ENCODE data around the gene ADRA2B.

ADRA2B gene

DNA sequence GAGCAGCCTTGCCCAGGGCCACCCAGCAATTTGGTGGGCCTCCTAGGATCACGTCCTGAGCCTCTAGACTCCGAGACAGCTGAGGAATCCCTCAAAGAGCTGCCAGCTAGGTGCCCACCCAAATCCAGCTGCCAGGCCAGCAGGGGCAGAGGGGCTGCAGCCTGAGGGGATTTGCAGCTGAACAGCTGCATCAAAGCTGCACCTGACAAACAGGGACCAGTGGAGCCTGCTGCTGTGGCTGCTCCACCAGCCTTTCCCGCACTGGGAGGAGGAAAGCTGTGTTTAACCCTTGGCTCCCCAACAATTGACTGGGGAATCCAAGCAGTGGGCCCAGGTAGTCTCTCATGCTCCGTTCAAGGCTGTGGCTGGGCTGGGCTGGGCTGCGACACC lies 8.2 kb downstream of the ADRA2B start:
- TF ChIP-seq CREB1 (IDR thresholded peaks at IDR 0.05; ENCODE audit: low read depth) (no peak), TEAD4 (IDR thresholded peaks at IDR 0.05) (no peak), EGR1 (IDR thresholded peaks at IDR 0.05) (no peak), YY1 (IDR thresholded peaks at IDR 0.05; ENCODE audit: low read depth) (no peak), TAF1 (IDR thresholded peaks at IDR 0.05; ENCODE audit: low read depth) (no peak), RAD21 (IDR thresholded peaks at IDR 0.05; ENCODE audit: low read depth) (no peak), FOXM1 (IDR thresholded peaks at IDR 0.05; ENCODE audit: borderline replicate concordance, low read depth) (no peak), NFIC (IDR thresholded peaks at IDR 0.05) (no peak), TCF12 (IDR thresholded peaks at IDR 0.05; ENCODE audit: low read depth) (no peak), CEBPB (IDR thresholded peaks at IDR 0.05) (no peak), EP300 (IDR thresholded peaks at IDR 0.05; ENCODE audit: borderline replicate concordance) (no peak), ZBTB7A (IDR thresholded peaks at IDR 0.05; ENCODE audit: low read depth) (no peak)
- TF ChIP-seq, protein P1, sequence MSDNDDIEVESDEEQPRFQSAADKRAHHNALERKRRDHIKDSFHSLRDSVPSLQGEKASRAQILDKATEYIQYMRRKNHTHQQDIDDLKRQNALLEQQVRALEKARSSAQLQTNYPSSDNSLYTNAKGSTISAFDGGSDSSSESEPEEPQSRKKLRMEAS (IDR thresholded peaks at IDR 0.05): no peak
- TF ChIP-seq, protein P2, sequence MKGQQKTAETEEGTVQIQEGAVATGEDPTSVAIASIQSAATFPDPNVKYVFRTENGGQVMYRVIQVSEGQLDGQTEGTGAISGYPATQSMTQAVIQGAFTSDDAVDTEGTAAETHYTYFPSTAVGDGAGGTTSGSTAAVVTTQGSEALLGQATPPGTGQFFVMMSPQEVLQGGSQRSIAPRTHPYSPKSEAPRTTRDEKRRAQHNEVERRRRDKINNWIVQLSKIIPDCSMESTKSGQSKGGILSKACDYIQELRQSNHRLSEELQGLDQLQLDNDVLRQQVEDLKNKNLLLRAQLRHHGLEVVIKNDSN (IDR thresholded peaks at IDR 0.05): no peak
- TF ChIP-seq, protein P3, sequence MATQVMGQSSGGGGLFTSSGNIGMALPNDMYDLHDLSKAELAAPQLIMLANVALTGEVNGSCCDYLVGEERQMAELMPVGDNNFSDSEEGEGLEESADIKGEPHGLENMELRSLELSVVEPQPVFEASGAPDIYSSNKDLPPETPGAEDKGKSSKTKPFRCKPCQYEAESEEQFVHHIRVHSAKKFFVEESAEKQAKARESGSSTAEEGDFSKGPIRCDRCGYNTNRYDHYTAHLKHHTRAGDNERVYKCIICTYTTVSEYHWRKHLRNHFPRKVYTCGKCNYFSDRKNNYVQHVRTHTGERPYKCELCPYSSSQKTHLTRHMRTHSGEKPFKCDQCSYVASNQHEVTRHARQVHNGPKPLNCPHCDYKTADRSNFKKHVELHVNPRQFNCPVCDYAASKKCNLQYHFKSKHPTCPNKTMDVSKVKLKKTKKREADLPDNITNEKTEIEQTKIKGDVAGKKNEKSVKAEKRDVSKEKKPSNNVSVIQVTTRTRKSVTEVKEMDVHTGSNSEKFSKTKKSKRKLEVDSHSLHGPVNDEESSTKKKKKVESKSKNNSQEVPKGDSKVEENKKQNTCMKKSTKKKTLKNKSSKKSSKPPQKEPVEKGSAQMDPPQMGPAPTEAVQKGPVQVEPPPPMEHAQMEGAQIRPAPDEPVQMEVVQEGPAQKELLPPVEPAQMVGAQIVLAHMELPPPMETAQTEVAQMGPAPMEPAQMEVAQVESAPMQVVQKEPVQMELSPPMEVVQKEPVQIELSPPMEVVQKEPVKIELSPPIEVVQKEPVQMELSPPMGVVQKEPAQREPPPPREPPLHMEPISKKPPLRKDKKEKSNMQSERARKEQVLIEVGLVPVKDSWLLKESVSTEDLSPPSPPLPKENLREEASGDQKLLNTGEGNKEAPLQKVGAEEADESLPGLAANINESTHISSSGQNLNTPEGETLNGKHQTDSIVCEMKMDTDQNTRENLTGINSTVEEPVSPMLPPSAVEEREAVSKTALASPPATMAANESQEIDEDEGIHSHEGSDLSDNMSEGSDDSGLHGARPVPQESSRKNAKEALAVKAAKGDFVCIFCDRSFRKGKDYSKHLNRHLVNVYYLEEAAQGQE (IDR thresholded peaks at IDR 0.05; ENCODE audit: low read depth): no peak

DNA sequence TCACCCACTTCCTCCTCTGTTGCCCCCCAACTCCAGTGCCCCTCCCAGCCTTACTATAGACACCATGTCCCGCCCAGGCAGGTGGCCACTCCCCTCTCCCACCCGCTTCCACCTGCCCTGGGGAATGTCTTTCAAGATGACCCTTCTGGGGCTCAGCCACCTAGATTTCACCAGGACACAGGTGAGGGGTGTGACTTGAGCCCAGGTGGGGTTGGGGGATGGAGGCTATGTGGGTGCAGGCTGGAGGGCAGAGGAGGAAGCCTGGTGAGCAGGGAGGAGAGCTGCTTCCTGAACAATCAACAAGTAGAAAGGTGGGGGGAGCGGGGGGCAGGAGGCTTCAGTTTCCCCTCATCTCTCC lies 8.7 kb downstream of the ADRA2B start:
- TF ChIP-seq RAD21 (IDR thresholded peaks at IDR 0.05; ENCODE audit: low read depth): no peak
- TF ChIP-seq, protein P2 (IDR thresholded peaks at IDR 0.05): no peak
- no peak for TF ChIP-seq NFIC (IDR thresholded peaks at IDR 0.05)
- TF ChIP-seq, protein P1 (IDR thresholded peaks at IDR 0.05): no peak
- no peak for TF ChIP-seq CREB1 (IDR thresholded peaks at IDR 0.05; ENCODE audit: low read depth)
- TF ChIP-seq ZBTB7A (IDR thresholded peaks at IDR 0.05; ENCODE audit: low read depth): no peak
- TF ChIP-seq TCF12 (IDR thresholded peaks at IDR 0.05; ENCODE audit: low read depth): no peak
- TF ChIP-seq YY1 (IDR thresholded peaks at IDR 0.05; ENCODE audit: low read depth): no peak
- no peak for TF ChIP-seq FOXM1 (IDR thresholded peaks at IDR 0.05; ENCODE audit: borderline replicate concordance, low read depth)
- TF ChIP-seq, protein P3 (IDR thresholded peaks at IDR 0.05; ENCODE audit: low read depth): no peak
- TF ChIP-seq EGR1 (IDR thresholded peaks at IDR 0.05): no peak
- TF ChIP-seq CEBPB (IDR thresholded peaks at IDR 0.05): no peak
- TF ChIP-seq EP300 (IDR thresholded peaks at IDR 0.05; ENCODE audit: borderline replicate concordance): no peak
- TF ChIP-seq TAF1 (IDR thresholded peaks at IDR 0.05; ENCODE audit: low read depth): no peak
- TF ChIP-seq TEAD4 (IDR thresholded peaks at IDR 0.05): no peak

DNA sequence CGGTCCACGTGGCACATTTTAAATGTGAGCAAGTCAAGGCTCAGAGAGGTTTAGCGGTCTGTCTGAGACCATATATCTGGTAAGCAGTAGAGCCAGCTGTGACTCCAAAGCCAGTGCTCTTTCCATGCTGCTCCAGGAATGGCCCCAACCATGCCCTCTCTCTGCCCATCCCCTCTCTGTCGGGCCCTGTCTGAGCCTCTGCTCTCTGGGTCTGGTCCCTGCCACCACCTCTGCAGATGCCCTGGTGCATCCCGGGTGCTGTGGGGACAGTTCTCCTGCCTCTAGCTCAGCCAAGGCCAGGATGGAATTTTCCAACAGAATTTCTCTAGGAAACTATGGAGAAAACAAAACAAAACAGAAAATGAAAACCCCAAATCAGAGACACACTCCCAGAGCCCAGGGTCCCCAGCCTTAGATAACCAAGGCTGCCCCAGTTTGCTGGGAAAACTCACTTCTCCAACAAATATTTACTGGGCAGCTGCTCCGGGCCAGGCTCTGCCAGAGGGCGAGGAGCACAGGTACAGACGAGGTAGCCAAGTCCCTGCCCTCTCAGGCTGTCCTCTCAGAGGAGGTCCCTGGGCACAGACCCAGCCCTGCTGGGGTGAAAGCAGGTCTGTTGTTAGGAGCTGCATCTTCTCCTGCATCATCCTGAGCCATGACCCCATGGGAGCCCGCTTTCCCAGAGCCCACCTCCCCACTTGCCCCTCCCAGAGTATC lies 9.2 kb downstream of the ADRA2B start:
- no peak for TF ChIP-seq EGR1 (IDR thresholded peaks at IDR 0.05)
- no peak for TF ChIP-seq RAD21 (IDR thresholded peaks at IDR 0.05; ENCODE audit: low read depth)
- no peak for TF ChIP-seq TAF1 (IDR thresholded peaks at IDR 0.05; ENCODE audit: low read depth)
- TF ChIP-seq NFIC (IDR thresholded peaks at IDR 0.05): no peak
- no peak for TF ChIP-seq CREB1 (IDR thresholded peaks at IDR 0.05; ENCODE audit: low read depth)
- TF ChIP-seq YY1 (IDR thresholded peaks at IDR 0.05; ENCODE audit: low read depth): no peak
- TF ChIP-seq, protein P3 (IDR thresholded peaks at IDR 0.05; ENCODE audit: low read depth): no peak
- TF ChIP-seq TEAD4 (IDR thresholded peaks at IDR 0.05): no peak
- TF ChIP-seq FOXM1 (IDR thresholded peaks at IDR 0.05; ENCODE audit: borderline replicate concordance, low read depth): no peak
- TF ChIP-seq EP300 (IDR thresholded peaks at IDR 0.05; ENCODE audit: borderline replicate concordance): no peak
- no peak for TF ChIP-seq CEBPB (IDR thresholded peaks at IDR 0.05)
- TF ChIP-seq, protein P1 (IDR thresholded peaks at IDR 0.05): no peak
- TF ChIP-seq, protein P2 (IDR thresholded peaks at IDR 0.05): no peak
- TF ChIP-seq TCF12 (IDR thresholded peaks at IDR 0.05; ENCODE audit: low read depth): no peak
- no peak for TF ChIP-seq ZBTB7A (IDR thresholded peaks at IDR 0.05; ENCODE audit: low read depth)
